PC-3 (cell line): ENCODE data around the gene FBXO2.

ENCODE experiments used
- CTCF ChIP-seq: fragments of 300-600 bp; sonication (generic); conservative IDR thresholded peaks from 2 replicates; pipeline ENCODE4 v1.5.1; 2017; ENCODE audit warnings: antibody characterized with exemption, low read depth, mild to moderate bottlenecking, low read length
- EZH2 ChIP-seq: fragments of 300-600 bp; sonication (generic); IDR thresholded peaks from one replicate; pipeline ENCODE4 v1.6.1; 2017; ENCODE audit warnings: antibody characterized with exemption, mild to moderate bottlenecking, low read length; ENCODE audit not compliant: unreplicated experiment

- TF ChIP-seq EZH2 = no peak
- TF ChIP-seq CTCF = no peak
Measured at GRCh38 chr1:11620924-11621323, 33.3 kb downstream of the FBXO2 start.
